GM04503 (cell line): Measurements from ENCODE around the gene EHMT1.
"Not testable (repeated sequence)": the region's sequence is repeated elsewhere in the genome, so short reads cannot be mapped to it uniquely, and the experiment has no call there.

ENCODE experiments used
- DNase-seq: peaks from one replicate; pipeline ENCODE4 v3.0.0-alpha.2; 2012; ENCODE audit warnings: low read depth

EHMT1 gene

DNA sequence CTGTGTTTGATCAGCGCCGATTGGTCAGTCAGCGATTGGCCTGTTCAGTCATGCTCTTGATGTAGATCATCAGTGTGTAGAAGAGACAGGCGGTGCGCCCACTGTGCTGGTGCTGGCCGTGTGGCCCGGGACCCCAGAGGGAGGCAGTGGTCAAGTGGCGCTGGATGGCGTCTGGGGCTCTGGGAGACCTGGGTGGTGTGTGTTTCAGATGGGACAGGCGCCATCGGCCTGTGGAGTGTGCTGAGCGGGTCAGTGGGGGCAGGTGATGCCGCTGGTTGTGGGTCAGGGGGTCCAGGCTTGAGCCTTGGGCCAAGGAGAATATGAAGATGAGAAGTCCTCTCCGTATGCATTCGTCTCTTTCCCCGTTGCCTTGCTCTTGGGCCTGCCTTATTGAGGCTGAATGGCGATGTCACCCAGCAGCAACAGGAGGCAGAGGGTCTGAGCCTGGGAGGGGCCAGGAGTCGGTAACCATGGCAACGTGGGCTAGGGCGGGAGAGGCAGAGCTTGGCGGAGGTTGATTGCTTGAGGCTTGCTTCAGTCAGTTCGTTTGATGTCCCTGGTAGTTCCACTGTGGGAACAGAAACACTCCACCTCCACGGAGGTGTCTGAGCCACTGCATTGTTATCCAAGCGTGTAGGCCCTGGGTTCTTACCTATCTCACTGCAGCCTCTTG is 141.0 kb downstream of the EHMT1 start:
- no peak for DNase-seq

DNA sequence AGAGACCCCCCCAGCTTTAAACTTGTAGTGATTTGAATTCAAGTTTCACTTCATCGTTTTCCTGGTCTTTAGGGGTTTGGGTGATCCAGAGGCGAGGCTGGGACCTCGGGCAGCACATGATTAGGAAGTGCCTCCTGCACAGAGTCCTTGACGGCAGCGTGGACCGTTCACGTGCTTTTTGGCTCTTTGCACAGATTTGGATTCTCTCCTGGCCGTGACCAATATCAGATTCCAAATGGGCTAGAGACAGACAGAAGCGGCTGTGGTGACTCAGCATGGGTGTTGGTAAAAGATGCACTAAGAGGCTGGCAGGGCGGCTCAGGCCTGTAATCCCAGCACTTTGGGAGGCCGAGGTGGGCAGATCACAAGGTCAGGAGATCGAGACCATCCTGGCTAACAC is 141.6 kb downstream of the EHMT1 start:
- DNase-seq, result no peak

DNA sequence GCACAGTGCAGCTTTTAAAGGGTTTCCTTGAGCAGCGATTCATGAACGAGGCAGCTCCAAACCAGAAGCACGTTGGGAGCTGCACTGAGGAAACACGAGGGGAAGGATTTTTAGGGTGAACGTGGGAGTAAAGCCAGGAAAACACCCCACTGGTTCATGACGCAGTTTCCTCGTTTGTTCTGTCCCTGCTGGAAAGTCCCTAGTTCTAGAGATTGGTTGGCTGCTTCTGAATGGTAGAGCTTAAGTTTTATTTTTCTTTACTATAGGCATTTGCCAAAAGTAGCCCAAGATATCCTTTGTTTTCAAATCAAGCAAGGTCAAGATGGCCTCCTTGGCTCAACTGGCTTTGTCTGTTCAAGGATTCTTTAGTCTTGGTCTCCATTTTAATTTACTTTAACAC is 142.2 kb downstream of the EHMT1 start:
- no peak for DNase-seq

DNA sequence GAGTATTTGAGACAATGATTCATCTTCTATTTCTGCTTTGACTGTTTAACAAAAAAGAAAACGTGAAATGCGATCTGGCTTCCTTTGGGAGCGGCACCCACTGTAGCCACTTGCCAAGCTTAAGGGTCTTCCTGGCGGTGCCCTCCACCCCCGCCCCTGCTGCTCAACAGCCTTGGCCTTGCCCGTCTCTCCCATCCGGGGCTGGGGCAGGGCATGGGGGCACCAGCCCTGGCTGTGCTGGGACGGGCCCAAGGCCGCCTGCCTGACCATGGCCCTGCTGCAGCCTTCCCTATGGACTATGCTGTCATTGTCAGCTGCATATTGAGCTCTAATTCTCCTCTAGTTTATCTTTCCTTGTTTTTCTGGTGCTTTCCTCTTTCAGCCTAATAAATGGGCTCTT is 143.0 kb downstream of the EHMT1 start:
- no peak for DNase-seq

DNA sequence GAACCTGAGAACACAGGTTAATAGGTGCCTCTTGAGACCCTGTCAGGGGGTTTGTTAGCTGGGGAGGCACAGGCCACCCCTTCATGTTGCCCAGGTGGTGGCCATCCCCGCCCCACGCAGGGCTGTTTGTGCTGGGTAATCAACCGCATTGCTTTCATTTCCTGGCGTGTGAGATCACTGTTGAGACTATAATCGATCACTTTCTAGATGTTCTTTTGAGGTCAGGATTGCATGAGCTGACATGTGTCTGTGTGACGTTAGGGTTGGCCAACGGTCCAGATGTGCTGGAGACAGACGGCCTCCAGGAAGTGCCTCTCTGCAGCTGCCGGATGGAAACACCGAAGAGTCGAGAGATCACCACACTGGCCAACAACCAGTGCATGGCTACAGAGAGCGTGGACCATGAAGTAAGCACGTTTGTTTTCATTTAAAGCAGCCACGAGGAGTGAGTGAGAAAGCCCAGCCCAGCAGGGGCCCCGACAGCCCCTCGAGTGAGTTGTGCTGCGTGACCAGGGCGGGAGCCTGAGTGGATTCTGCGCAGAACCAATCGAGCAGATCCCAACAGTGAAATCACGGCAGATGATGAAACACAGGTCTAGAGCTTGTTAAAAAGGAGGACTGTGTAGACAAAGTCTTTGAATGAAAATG is 143.7 kb downstream of the EHMT1 start:
- no peak for DNase-seq

DNA sequence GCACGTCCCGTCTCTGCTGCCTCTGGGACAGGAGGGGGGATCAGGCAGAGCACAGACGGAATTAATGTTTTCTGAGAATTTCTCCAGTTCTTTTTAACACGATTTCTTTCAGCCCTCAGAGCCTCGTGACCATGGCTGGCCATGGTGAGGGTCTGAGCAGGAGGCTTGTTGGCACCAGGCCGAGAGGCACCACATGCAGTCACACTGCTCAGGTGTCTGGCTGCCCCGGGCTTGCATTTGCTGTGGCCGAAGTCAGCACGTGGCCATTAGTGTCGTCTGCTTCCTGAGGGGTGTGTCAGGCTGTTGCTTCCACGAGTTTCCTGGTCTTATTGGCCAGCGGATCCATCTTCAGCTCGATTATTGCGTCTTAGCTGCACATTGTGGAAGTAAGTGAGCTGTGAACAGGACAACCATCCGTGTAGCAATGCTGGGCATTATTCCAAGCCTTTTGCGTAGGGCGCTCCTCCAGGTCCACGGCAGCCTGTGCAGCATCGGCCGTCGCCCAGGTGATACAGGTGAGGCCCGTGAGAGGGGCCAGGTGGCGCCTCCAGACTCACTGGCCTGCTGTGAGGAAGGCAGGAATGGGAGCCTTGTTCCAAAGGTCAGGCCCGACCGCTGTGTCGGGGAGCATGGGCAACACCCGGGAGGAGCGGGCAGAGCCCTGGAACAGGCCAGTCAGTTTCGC is 144.6 kb downstream of the EHMT1 start:
- DNase-seq, result no peak

DNA sequence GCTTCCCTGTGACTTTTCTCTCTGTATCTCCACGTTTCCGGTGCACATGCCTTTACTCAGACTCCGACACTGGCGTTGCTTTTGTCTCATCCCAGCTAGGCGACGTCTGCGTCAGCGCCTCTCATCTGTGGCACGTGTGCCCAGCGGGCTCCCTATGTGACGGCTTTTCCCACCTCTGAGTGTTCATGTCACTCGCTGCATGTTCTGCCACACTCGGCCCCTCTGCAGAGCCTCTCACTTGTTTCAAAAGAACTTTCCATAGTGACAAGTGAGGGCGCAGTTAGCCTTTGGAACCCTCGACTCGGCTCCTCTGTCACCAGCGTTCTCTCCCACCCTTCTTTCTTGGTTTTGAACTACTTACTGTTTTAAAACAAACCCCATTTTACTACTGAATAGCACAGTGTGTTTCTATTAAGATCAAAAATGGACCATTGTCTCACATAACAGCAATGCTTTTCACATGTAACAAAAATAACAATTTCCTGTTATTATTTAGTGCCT is 145.4 kb downstream of the EHMT1 start:
- no peak for DNase-seq

DNA sequence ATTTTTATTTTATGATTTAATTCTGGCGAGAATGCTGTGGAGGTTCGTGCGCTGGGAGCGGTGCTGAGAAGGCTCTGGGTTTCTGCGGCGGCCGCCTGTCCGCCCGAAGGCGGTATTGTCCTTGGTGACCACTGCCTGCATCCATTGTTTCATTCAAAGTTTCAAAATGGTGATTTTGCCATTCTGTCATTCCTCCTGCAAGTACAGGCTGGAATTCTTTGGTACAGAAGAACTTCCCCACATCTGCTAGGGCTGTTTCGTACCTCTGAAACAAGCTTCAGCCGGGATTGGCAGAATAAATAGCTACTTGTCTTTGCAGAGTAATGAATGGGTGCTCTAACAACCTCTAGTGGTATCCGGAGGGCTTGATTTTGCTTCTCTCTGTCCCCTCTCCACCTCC is 146.2 kb downstream of the EHMT1 start:
- no peak for DNase-seq

DNA sequence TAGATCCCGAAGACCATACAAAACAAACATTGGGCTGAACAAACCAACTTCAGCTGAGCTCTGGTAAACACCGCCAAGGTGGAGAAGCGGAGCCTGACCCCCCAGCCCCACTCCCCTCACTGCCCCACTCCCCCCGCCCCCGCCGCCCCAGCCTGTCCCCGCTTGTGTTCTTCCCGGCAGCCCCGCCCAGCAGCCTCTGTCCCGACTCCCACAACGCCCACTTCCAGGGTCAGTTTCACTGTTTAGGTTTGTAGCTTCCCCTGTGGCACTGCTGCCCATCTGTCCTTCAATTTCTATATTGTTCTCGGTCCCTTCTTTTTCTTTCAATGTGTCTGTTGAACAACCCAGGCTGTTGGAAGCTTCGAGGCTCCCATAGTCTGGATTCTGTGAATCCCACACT is 146.7 kb downstream of the EHMT1 start:
- DNase-seq, result no peak

DNA sequence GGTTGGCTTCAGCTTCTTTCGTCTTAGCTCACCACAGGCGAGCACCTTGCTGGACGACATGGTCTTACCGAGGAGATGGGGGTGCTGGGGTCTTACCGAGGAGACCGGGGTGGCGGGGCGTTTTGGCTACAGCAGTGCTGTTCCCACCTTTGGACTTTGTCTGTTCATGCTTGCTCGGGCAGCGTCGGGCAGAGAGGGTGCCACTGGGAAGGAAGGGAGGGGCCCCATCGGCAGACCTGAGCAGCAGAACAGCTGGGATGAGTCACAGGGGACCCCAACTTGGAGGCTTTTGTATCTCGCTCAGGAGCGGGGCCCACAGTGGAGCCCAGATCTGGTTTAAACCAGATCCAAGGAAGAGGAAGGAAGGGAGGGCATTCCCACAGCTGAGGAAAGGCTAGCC is 152.8 kb downstream of the EHMT1 start:
- no peak for DNase-seq

DNA sequence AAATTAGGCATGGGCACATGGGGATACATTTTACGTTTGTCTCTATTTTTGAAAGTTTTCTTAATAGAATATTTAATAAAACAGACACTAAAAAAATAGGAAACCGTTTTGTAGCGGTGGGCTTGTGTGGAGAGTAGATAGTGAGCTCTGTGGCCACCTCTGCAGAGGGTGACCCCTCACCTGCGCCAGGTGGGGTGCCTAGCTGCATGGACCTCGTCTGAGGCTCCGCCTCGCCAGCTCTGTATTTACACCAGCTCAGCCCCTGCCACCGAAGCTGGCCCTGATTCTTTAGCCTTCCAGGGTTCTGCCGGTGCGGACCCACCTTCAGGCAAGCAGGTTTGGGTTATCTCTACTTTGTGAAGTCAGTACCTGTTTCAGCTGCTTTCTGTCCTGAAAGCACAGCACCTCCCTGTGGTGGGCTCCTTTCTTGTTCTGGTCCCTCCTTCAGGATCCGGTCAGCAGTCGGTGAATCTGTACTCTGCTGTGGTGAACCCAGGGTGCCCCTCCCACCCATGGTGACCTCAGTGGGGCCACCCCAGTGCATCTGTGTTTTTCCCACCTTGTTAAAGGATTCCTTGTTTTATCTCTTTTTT is 153.6 kb downstream of the EHMT1 start:
- DNase-seq, result no peak

DNA sequence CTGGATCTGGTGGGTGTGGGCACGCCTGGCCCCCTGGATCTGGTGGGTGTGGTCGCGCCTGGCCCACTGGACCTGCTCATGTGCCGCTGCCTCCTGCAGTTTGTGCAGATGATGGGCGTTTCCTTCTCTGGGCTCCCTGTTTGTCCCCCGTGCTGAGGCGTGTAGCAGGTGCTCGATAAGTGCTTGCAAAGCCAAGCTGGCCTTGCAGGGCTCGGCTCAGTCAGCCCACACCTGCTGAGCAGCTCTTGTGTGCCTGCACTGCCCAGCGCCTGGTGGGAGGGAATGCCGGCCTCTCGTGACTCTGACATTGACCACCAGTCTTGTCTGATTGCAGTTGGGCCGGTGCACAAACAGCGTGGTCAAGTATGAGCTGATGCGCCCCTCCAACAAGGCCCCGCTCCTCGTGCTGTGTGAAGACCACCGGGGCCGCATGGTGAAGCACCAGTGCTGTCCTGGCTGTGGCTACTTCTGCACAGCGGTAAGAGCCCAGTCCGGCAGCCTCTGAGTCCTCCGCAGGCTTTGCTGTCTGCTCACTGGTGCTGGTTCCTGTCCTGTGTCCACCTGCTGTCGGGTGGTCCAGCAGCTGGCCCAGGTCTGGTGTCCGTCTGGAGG is 156.1 kb downstream of the EHMT1 start:
- no peak for DNase-seq

DNA sequence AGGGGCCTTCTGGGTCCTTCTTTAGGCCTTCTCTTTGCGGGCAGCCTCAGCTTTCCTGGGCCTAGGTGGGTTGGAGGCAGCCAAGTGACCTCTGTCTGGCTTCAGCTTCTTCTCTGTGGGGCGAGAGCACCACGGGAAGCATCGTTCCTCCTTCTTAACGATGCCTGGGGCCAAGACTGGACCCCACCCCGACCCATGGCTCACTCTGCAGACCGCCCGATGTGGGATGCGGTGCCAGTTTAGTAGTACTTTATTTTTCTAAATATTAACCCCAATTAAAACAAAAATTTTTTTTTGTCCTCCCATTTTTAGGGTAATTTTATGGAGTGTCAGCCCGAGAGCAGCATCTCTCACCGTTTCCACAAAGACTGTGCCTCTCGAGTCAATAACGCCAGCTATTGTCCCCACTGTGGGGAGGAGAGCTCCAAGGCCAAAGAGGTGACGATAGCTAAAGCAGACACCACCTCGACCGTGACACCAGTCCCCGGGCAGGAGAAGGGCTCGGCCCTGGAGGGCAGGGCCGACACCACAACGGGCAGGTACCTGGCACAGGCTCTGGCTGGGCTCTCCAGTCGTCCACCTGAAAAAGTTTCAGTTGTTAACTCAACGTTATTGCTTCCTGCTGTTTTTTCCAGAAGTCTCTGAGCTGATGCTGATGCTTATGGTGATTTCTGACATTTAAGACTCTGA is 157.6 kb downstream of the EHMT1 start:
- DNase-seq, result no peak

DNA sequence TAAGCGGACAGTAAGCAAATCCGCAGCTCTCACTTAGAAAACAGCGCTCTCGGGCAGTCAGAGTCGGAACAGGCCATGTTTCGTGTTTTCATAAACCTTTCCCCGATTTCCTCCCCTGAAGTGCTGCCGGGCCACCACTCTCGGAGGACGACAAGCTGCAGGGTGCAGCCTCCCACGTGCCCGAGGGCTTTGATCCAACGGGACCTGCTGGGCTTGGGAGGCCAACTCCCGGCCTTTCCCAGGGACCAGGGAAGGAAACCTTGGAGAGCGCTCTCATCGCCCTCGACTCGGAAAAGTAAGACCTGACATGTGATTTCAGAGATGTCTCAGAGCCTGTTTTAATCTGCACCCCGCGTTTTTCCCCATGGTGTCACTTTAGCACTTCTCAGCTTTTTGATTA is 159.0 kb downstream of the EHMT1 start:
- DNase-seq, result no peak

DNA sequence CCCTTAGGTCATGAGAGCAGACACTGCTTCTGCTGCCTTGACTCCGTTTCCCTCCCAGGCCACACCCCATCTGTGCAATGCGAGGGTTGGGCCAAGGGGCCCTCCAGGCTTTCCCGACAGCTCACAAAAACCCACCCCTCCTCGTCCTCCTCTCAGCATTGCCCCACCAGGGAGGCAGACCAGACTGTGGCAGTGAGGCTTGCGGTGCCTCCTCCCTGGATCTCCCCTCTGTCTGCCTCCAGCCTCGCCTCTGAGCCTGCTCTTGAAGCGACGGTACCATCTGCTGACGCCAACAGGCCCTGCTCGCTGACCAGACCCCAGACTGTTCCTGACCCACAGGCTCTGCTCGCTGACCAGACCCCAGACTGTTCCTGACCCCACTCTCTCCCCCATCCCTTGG is 159.5 kb downstream of the EHMT1 start:
- no peak for DNase-seq

DNA sequence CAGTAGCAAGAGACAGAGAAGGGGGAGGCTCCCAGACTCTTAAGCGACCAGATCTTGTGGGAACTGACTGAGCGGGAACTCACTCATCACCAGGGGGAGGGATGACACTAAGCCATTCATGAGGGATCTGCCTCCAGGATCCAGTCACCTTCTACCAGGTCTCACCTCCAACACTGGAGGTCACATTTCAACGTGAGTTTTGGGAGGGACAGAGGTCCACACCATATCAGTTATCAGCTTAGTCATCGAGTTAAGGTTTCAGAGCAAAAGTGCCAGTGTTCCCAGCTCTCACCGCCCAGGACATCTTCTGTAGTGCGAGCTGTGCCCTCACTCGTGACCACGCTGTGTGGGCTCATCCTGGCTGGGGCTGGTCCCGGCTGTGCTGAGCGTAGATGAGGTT is 160.1 kb downstream of the EHMT1 start:
- DNase-seq, result no peak

DNA sequence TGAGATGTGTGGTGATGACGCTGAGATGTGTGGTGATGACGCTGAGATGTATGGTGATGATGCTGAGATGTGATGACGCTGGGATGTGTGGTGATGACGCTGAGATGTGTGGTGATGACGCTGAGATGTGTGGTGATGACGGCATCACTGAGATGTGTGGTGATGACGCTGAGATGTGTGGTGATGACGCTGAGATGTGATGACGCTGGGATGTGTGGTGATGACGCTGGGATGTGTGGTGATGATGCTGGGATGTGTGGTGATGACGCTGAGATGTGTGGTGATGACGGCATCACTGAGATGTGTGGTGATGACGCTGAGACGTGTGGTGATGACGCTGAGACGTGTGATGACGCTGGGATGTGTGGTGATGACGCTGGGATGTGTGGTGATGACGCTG is 161.2 kb downstream of the EHMT1 start:
- DNase-seq, result not testable (repeated sequence)

DNA sequence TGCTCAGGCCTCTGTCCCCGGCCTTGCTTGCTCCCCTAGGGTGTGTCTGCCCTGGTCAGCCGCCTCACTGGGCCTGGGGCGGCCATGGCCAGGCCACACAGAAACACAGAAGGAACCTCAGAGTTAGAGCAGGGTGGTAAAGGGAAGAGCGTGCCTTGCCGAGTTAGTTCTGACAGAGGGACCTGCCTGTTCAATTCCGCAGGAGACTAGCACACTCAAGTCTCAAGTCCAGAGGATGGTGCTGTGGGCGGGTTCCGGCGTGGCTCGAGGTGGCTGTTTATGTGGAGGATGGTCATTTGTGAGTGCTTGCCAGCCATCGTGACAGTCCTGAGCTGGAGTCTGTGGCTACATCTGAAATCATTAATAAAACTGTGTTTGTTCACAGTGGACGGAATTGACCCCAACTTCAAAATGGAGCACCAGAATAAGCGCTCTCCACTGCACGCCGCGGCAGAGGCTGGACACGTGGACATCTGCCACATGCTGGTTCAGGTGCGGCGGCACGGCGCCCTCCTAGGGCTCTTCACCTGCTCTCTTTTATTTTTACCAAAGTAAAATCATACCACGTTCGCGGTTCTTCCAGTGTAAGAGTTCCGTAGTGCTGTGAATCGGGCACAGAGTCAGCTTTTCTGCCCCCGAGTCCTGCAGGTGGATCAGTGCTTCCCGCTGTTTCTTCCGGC is 163.2 kb downstream of the EHMT1 start:
- DNase-seq, result no peak

DNA sequence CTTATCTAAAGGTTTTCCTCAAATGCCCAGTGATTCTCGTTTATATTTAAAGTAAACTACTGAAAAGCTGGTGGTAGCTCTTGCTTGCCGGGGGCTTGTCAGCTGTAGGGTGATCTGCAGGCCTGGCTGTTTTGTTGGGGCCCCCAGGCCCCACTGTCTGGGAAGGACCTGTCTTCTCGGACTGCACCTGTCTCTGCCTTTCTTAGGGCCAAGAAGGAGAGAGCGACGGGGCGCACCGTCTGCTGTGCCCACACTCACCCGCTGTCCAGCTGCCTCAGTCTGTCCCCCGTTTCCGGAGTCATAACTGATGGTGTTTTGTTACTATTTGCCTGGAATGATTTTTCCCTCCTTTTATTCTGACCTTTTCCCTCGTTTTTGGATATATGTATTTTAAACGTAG is 164.7 kb downstream of the EHMT1 start:
- no peak for DNase-seq

DNA sequence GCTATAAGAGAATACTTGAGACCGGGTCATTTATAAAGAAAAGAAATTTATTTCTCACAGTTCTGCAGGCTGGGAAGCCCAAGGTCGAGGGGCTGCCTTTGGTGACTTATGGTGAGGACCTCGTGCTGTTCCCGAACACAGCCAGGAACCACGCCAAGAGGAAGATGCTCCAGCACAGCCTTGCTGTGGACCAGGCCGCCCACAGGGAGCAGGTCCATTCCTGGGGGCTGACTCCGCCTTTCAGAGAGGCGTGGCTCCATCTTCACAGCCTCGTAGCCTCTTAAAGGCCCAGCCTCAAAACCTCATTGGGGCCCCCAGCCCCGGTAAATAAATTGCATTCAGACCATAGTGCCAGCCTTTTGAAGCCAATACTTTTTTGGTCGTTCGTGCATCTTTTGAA is 165.2 kb downstream of the EHMT1 start:
- no peak for DNase-seq
